Sigmoid colon (tissue), 4 donors: ENCODE measurements around the gene LPIN1.

Source experiments
- EP300 ChIP-seq, 4 donors: sonication (generic); formaldehyde crosslinking; IDR thresholded peaks; one replicate each; pipeline ENCODE4 v1.6.1; 2017; ENCODE audit warnings: antibody characterized with exemption in 4 of 4
- POLR2A ChIP-seq, 2 donors: fragments of 450-650 bp; IDR thresholded peaks; one replicate each; pipeline ENCODE4 v1.6.1; 2016; ENCODE audit warnings: antibody characterized with exemption in 2 of 2, mild to moderate bottlenecking in 2 of 2, moderate library complexity in 2 of 2
- POLR2AphosphoS5 ChIP-seq, 4 donors: sonication (generic); formaldehyde crosslinking; IDR thresholded peaks; one replicate each; pipeline ENCODE4 v1.6.1; 2017; ENCODE audit warnings: antibody characterized with exemption in 4 of 4
- TF ChIP-seq, protein P1 (sequence below), 4 experiments: fragments of 450-650 bp in 3 of 4; fragments of 200-600 bp in 1 of 4; IDR thresholded peaks; one replicate each; pipeline ENCODE4 v1.5.1; 2016 to 2019; ENCODE audit warnings: antibody characterized with exemption in 4 of 4, mild to moderate bottlenecking in 3 of 4, moderate library complexity in 2 of 4

DNA sequence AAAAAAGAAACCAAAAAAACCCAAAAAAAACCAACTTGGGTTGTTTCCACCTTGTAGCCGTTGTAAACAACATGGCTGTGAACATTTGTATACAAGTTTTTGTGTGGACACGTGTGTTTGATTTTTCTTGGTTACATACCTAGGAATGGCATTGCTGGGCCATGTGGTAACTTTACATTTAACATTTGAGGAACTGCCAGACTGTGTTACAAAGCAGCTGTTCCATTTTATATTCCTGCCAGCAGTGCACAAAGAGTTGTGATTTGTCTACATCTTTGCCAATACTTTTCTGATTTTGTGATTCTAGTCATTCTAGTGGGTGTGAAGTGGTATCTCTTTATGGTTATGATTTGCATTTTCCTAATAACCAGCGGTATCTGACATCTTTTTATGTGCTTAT is 22.5 kb downstream of the LPIN1 start:
- TF ChIP-seq, protein P1, sequence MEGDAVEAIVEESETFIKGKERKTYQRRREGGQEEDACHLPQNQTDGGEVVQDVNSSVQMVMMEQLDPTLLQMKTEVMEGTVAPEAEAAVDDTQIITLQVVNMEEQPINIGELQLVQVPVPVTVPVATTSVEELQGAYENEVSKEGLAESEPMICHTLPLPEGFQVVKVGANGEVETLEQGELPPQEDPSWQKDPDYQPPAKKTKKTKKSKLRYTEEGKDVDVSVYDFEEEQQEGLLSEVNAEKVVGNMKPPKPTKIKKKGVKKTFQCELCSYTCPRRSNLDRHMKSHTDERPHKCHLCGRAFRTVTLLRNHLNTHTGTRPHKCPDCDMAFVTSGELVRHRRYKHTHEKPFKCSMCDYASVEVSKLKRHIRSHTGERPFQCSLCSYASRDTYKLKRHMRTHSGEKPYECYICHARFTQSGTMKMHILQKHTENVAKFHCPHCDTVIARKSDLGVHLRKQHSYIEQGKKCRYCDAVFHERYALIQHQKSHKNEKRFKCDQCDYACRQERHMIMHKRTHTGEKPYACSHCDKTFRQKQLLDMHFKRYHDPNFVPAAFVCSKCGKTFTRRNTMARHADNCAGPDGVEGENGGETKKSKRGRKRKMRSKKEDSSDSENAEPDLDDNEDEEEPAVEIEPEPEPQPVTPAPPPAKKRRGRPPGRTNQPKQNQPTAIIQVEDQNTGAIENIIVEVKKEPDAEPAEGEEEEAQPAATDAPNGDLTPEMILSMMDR (IDR thresholded peaks at IDR 0.05) = no peak
- TF ChIP-seq POLR2A (IDR thresholded peaks at IDR 0.05) = no peak
- TF ChIP-seq EP300 (IDR thresholded peaks at IDR 0.05) = no peak
- TF ChIP-seq POLR2AphosphoS5 (IDR thresholded peaks at IDR 0.05) = no peak
